Lower lobe of right lung (tissue), 2 donors: ENCODE results near the gene NAPA. TPM values are rescaled to one million over a fixed set of nuclear protein-coding genes. Genes with fewer than 3 reads are reported as not detected.
A peak's percentile ranks its signal among the peaks of the same experiment; 100 is the strongest.

Experiments
- ATAC-seq, 2 donors: fragments of 200-7000 bp; cut with Tn5 transposase; one replicate each; pipeline ENCODE4 v1.9.1; 2020 to 2022; ENCODE audit warnings: mild to moderate bottlenecking in 2 of 2, moderate library complexity in 2 of 2
- DNase-seq: peaks from one replicate; pipeline ENCODE4 v3.0.0-alpha.2; 2020
- H3K27ac ChIP-seq: fragments of 200-600 bp; one replicate; pipeline ENCODE4 v1.8.0; 2022
- H3K27me3 ChIP-seq: fragments of 200-600 bp; one replicate; pipeline ENCODE4 v1.8.0; 2022; ENCODE audit warnings: low read depth
- H3K36me3 ChIP-seq: fragments of 200-600 bp; one replicate; pipeline ENCODE4 v1.8.0; 2022; ENCODE audit warnings: mild to moderate bottlenecking
- H3K4me1 ChIP-seq: fragments of 200-600 bp; one replicate; pipeline ENCODE4 v1.8.0; 2022
- H3K4me3 ChIP-seq: fragments of 200-600 bp; one replicate; pipeline ENCODE4 v1.8.0; 2022; ENCODE audit warnings: mild to moderate bottlenecking
- H3K9me3 ChIP-seq: fragments of 200-600 bp; one replicate; pipeline ENCODE4 v1.8.0; 2022
- intact Hi-C: fragments of 100-400 bp; cut with DNase I; formaldehyde crosslinking; loops from one replicate; pipeline ENCODE4 v1.11.0; 2022
- total RNA-seq: library from RNA; stranded (reverse); fragmentation: NEBNext Ultra II Directional; extraction: Animal tissue kit (Norgen Biotek cat#: 25700); gene quantifications from one replicate; pipeline ENCODE4 v1.2.1, GENCODE V29; 2021
- TF ChIP-seq, protein P1 (sequence below): fragments of 200-600 bp; IDR thresholded peaks from one replicate; pipeline ENCODE4 v1.8.0; 2022; ENCODE audit warnings: antibody characterized with exemption, mild to moderate bottlenecking
- donor health status: DM: no; HTN: yes; CAD: no; lungs with severe emphysema.

Gene NAPA
- total RNA-seq, 1 donor from 2014 or later: 115 TPM

DNA sequence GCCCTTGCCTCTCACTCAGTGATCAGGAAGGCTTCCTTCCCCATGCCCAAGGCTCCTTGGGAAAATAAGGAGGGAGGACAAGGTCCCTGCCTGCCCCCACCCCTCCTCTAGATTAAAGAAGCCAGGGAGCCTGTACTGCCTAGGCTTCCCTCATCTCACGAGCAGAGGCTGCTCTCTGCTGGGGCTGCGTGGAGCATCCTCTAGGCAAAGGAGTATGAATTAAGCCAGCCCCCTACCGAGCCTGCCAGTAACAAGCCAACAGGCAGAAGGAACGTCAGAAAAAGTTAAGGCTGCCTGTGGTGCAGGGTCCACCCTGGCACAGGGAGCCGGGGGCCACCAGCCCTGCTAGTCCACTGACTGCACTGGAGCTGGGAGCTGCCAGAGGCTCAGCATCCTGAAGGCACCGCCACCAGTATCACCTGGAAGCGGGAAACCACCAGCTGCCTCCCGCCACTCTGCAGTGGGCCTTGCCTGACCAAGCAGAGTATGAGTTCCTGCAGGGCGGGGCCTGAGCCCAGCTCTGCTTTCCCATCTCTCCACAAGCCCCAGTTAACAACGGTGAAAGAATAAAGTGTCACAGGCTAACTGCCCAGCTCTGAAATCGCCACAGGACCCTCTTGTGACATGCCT lies 6.8 kb downstream of the NAPA start:
- TF ChIP-seq, protein P1, sequence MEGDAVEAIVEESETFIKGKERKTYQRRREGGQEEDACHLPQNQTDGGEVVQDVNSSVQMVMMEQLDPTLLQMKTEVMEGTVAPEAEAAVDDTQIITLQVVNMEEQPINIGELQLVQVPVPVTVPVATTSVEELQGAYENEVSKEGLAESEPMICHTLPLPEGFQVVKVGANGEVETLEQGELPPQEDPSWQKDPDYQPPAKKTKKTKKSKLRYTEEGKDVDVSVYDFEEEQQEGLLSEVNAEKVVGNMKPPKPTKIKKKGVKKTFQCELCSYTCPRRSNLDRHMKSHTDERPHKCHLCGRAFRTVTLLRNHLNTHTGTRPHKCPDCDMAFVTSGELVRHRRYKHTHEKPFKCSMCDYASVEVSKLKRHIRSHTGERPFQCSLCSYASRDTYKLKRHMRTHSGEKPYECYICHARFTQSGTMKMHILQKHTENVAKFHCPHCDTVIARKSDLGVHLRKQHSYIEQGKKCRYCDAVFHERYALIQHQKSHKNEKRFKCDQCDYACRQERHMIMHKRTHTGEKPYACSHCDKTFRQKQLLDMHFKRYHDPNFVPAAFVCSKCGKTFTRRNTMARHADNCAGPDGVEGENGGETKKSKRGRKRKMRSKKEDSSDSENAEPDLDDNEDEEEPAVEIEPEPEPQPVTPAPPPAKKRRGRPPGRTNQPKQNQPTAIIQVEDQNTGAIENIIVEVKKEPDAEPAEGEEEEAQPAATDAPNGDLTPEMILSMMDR: no peak
- H3K4me3 ChIP-seq: no peak overlapping the region
- no peaks in the 10 kb centered on the region for H3K27me3 ChIP-seq
- DNase-seq (no peak), ATAC-seq (no peak)
- peaks cover 38% of the 10 kb centered on the region for H3K36me3 ChIP-seq
- intact Hi-C loops: no loop called here
- no peaks in the 10 kb centered on the region for H3K9me3 ChIP-seq
- peaks cover 70% of the 10 kb centered on the region for H3K4me1 ChIP-seq
- H3K27ac ChIP-seq: no peak overlapping the region

DNA sequence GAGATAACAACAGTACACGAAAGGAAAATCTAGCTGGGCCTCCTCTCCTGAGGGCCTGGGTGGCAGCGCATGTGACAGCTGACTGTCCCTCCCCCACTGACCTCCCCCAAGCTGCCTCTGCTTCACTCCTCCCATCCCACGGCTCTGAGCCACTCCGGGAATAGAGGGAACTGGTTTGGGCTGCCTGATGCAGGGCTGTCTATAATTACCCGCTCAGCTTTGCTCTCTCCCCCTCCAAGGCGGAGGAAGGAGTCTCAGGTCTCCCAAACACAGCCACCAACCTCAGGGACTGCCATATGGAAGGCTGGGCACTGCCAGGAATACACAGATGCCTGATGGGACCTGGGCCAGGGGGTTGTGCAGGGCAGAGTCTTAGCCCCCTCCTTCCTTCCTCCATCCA lies 7.9 kb downstream of the NAPA start:
- no peak for ATAC-seq
- peak overlapping the region; percentile 18 for H3K27ac ChIP-seq

DNA sequence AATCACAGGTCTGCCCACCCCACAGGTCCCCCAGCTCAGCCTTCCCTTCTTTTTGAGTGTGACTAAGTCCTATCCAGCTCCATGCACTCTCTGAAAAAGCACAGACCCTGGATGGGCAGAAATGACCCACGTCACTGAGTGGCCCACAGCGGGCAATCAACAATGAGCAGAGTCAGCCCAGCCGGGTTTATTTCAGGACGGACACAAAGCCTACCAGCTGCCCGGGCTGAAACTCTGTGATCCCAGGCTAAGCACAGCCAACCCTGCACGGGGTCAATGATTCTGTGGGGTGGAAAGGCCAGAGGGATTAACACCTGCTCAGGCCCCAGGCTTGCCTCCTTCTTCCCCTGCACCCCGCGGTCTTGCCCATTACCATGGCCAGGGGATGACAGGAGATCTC lies 8.4 kb downstream of the NAPA start:
- Histone ChIP-seq H3K9me3 (no peaks in the 10 kb centered on the region), H3K27ac (no peak overlapping the region), H3K4me3 (no peak overlapping the region), H3K36me3 (peaks cover 50% of the 10 kb centered on the region), H3K4me1 (peaks cover 54% of the 10 kb centered on the region), H3K27me3 (no peaks in the 10 kb centered on the region)
- intact Hi-C loops: no loop called here
- no peak for DNase-seq
- TF ChIP-seq, protein P1: no peak
- ATAC-seq: no peak

More for the DNA sequence above, 7.9 kb downstream of the NAPA start:
- Histone ChIP-seq H3K36me3 (peaks cover 49% of the 10 kb centered on the region), H3K4me1 (peaks cover 60% of the 10 kb centered on the region), H3K9me3 (no peaks in the 10 kb centered on the region), H3K4me3 (no peak overlapping the region), H3K27me3 (no peaks in the 10 kb centered on the region)
- TF ChIP-seq, protein P1: no peak
- intact Hi-C loops: no loop called here
- DNase-seq: no peak

DNA sequence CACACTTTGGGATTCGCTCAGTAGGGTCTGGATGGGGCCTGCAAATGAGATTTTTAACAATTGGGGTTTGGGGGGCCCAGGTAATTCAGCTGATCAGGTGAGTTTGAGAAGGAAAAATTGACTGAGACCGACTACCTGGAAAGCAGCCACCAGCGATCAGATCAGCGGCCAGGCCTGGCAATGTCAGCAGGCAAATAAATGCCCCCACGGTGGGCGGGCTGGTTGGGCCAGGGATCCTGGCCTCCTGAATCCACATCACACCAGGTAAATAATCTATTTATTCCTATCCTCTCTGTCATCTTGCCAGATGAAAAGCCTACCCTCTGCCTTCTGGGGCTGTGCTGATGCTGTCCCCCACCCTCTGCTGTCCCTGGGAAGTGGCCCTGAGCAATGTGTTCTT lies 9.4 kb downstream of the NAPA start:
- Histone ChIP-seq H3K36me3 (peaks cover 60% of the 10 kb centered on the region), H3K27me3 (no peaks in the 10 kb centered on the region), H3K27ac (no peak overlapping the region), H3K4me1 (peaks cover 45% of the 10 kb centered on the region), H3K4me3 (no peak overlapping the region), H3K9me3 (no peaks in the 10 kb centered on the region)
- ATAC-seq (no peak), DNase-seq (no peak)
- intact Hi-C loops: no loop called here
- TF ChIP-seq, protein P1: no peak

DNA sequence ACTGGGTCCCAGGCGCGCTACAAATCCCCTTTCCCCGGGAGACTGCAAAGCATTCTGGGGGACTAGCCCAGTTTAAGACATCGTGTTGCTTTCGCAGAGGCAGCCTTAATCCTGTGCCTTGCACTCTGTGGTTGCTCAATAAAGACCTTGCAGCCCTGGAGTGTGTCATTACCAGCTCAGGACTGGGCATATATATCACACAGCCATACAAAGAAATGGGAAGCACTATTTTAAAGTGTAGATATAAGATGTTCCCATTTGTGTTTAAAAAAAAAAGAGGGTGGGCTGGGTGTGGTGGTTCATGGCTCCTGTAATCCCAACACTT lies 11.1 kb downstream of the NAPA start:
- H3K27ac ChIP-seq: no peak overlapping the region
- no peaks in the 10 kb centered on the region for H3K27me3 ChIP-seq
- no peak for ATAC-seq
- intact Hi-C loops: no loop called here
- no peak overlapping the region for H3K4me3 ChIP-seq
- TF ChIP-seq, protein P1: no peak
- no peaks in the 10 kb centered on the region for H3K9me3 ChIP-seq
- peaks cover 27% of the 10 kb centered on the region for H3K4me1 ChIP-seq
- H3K36me3 ChIP-seq: peaks cover 77% of the 10 kb centered on the region
- DNase-seq: no peak
